Hematopoietic multipotent progenitor cell (in vitro differentiated cells): ENCODE results near the gene STEAP2. TPM values are rescaled to one million over a fixed set of nuclear protein-coding genes. Genes with fewer than 3 reads are reported as not detected.

ENCODE experiments used
- DNase-seq, 3 donors: peaks; one replicate each; pipeline ENCODE4 v3.0.0-alpha.2; 2011 to 2015; ENCODE audit warnings: low read depth in 2 of 3, low spot score in 2 of 3
- small RNA-seq: library from RNA; depleted of rRNA; stranded (forward); fragments of <200 nt; gene quantifications from one replicate; pipeline ENCODE3, GENCODE V24; 2012
- total RNA-seq: library from RNA; depleted of rRNA; stranded (reverse); fragments of >200 nt; gene quantifications from one replicate; pipeline ENCODE4 v1.2.3, GENCODE V29; 2012

The STEAP2 gene
- total RNA-seq, 1 donor = under 0.01 TPM

GRCh38 chr7:90267263-90267858 is 55.8 kb downstream of the STEAP2 start:
- no peak for DNase-seq

GRCh38 chr7:90269163-90269562 is 57.6 kb downstream of the STEAP2 start:
- no peak for DNase-seq

GRCh38 chr7:90270431-90271178 is 59.1 kb downstream of the STEAP2 start:
- DNase-seq = no peak

GRCh38 chr7:90271753-90272152 is 60.2 kb downstream of the STEAP2 start:
- no peak for DNase-seq

DNA sequence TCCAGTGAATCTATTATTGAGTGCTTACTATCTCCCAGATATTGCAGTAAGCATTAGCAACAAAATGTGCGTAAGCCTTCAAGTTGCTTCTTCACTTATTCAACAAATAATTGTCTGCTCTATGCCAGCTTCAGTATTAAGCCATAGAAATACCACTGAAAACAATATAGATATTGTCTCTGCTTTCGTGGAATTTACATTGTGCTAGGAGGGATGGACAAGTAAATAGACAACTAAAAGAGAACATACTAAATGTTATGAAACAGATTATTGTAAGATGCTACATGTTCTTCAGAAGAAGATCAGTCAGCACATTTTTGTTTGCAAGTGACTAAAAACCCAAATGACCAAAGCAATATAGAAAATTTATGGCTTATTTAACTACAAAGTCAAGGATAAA is 60.7 kb downstream of the STEAP2 start:
- DNase-seq = no peak

DNA sequence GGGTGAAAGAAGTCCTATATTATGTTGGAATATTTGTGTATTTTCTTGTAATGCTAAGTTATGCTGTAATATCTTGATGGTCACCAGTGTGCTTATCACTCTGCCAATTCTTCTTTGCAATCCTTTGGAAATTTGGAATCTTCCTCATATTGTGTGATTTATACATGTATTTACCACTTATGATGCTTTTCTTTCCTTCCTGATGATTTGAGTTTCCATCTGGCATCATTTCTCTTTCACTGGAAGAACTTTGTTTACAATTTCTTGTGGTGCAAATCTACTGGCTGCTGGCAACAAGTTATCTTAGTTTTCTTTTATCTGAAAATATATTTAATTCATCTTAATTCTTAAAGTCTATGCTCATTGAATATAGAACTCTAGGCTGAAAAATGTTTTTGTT is 62.6 kb downstream of the STEAP2 start:
- DNase-seq = no peak

DNA sequence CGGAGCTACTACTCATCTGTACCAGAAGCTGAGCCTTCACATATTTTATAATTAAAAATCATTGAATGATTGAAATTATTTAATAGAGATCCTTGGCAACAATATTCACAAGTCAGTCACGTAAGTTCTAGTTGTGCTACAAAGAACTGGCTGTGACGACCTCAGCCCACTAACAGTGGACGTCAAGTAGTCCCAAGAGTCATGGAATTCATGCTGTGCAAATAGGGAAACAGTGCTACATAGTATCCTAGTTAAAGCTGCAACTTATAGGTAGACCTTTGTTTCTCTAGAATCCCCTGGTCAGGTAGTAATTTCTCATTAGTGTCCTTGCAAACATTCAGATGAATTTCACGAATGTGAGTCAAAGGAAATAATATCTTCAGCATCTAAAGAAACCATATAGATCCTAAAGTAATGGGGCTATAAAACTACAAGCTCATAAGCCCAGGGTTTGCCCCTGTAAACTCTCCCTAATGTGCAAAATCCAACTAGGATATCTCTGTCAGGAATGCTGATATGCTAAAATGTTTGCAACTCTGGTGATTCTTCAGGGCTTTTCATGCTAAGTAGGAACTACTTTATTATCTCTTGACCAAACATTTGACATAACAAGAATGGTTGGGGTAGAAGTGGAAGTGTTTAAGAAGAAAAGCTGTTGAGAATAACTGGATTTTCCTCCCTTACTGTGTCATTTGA is 64.6 kb downstream of the STEAP2 start:
- DNase-seq = no peak

Small RNA genes within 50 kb of the gene (small RNA-seq; reads per million reads assigned to genes)
- not detected for gene RF00019

Other genes with a start within 250 kb of the STEAP2 start
- gene STEAP1, start 57.3 kb upstream of the STEAP2 start, total RNA-seq = 0.27 TPM
- 2.4 TPM for gene CFAP69, start 33.4 kb downstream of the STEAP2 start, total RNA-seq
- not detected for gene FAM237B, start 109.6 kb downstream of the STEAP2 start, total RNA-seq
- gene GTPBP10, start 135.0 kb downstream of the STEAP2 start, total RNA-seq = 3.8 TPM
- gene CLDN12, start 191.7 kb downstream of the STEAP2 start, total RNA-seq = 11.0 TPM